ENCODE data around the gene ANXA5.

ANXA5 gene

GRCh38 chr4:121696581-121697461 is at the start of gene ANXA5:
ANXA5 (minus strand) TSS chr4:121696980; CDS start chr4:121696589, 391 bp downstream.
- in situ Hi-C loops (cut with HindIII; ENCODE audit: low sequenced_read_pairs), result no loop called here

- in situ Hi-C loops (cut with HindIII; ENCODE audit: low sequenced_read_pairs), result no loop called here
Observed at GRCh38 chr4:121742794-121743193, 46.0 kb upstream of the ANXA5 start.

- in situ Hi-C loops (cut with HindIII; ENCODE audit: low sequenced_read_pairs), result no loop called here
Observed at GRCh38 chr4:121741751-121742150, 45.0 kb upstream of the ANXA5 start.

- in situ Hi-C loops (cut with HindIII; ENCODE audit: low sequenced_read_pairs), result no loop called here
Observed at GRCh38 chr4:121740796-121741409, 44.1 kb upstream of the ANXA5 start.

GRCh38 chr4:121739575-121739974 is 42.8 kb upstream of the ANXA5 start:
- in situ Hi-C loops (cut with HindIII; ENCODE audit: low sequenced_read_pairs), result loop anchor here (5.0 to 10.0 kb wide), 3 partner anchors 55 to 367 kb away; no protein-coding TSS in a partner anchor

- in situ Hi-C loops (cut with HindIII; ENCODE audit: low sequenced_read_pairs), result loop anchor here (5.0 to 10.0 kb wide), 3 partner anchors 54 to 367 kb away; no protein-coding TSS in a partner anchor
Observed at GRCh38 chr4:121738780-121739535, 42.2 kb upstream of the ANXA5 start.

GRCh38 chr4:121737846-121738554 is 41.2 kb upstream of the ANXA5 start:
- in situ Hi-C loops (cut with HindIII; ENCODE audit: low sequenced_read_pairs), result loop anchor here (5.0 to 10.0 kb wide), 3 partner anchors 53 to 366 kb away; no protein-coding TSS in a partner anchor

GRCh38 chr4:121736735-121737351 is 40.1 kb upstream of the ANXA5 start:
- in situ Hi-C loops (cut with HindIII; ENCODE audit: low sequenced_read_pairs), result loop anchor here (5.0 to 10.0 kb wide), 3 partner anchors 52 to 365 kb away; no protein-coding TSS in a partner anchor

- in situ Hi-C loops (cut with HindIII; ENCODE audit: low sequenced_read_pairs), result loop anchor here (10.0 kb wide), 1 partner anchor 50 kb away; no protein-coding TSS in a partner anchor
Observed at GRCh38 chr4:121734571-121734970, 37.8 kb upstream of the ANXA5 start.

GRCh38 chr4:121733942-121734341 is 37.2 kb upstream of the ANXA5 start:
- in situ Hi-C loops (cut with HindIII; ENCODE audit: low sequenced_read_pairs), result loop anchor here (10.0 kb wide), 1 partner anchor 49 kb away; no protein-coding TSS in a partner anchor

GRCh38 chr4:121729753-121730152 is 33.0 kb upstream of the ANXA5 start:
- in situ Hi-C loops (cut with HindIII; ENCODE audit: low sequenced_read_pairs), result loop anchor here (5.0 to 10.0 kb wide), 2 partner anchors 45 to 53 kb away; no protein-coding TSS in a partner anchor

- in situ Hi-C loops (cut with HindIII; ENCODE audit: low sequenced_read_pairs), result loop anchor here (5.0 kb wide), 1 partner anchor 53 kb away; no protein-coding TSS in a partner anchor
Observed at GRCh38 chr4:121728798-121729226, 32.0 kb upstream of the ANXA5 start.

- in situ Hi-C loops (cut with HindIII; ENCODE audit: low sequenced_read_pairs), result loop anchor here (5.0 kb wide), 1 partner anchor 54 kb away; no protein-coding TSS in a partner anchor
Observed at GRCh38 chr4:121728066-121728465, 31.3 kb upstream of the ANXA5 start.

- in situ Hi-C loops (cut with HindIII; ENCODE audit: low sequenced_read_pairs), result loop anchor here (5.0 kb wide), 1 partner anchor 56 kb away; no protein-coding TSS in a partner anchor
Observed at GRCh38 chr4:121726642-121727268, 30.0 kb upstream of the ANXA5 start.

- in situ Hi-C loops (cut with HindIII; ENCODE audit: low sequenced_read_pairs), result loop anchor here (5.0 kb wide), 1 partner anchor 58 kb away; no protein-coding TSS in a partner anchor
Observed at GRCh38 chr4:121724671-121725070, 27.9 kb upstream of the ANXA5 start.

GRCh38 chr4:121721700-121722099 is 24.9 kb upstream of the ANXA5 start:
- in situ Hi-C loops (cut with HindIII; ENCODE audit: low sequenced_read_pairs), result no loop called here

- in situ Hi-C loops (cut with HindIII; ENCODE audit: low sequenced_read_pairs), result no loop called here
Observed at GRCh38 chr4:121720109-121720508, 23.3 kb upstream of the ANXA5 start.

- in situ Hi-C loops (cut with HindIII; ENCODE audit: low sequenced_read_pairs), result loop anchor here (10.0 kb wide), 2 partner anchors 53 to 97 kb away; no protein-coding TSS in a partner anchor
Observed at GRCh38 chr4:121717680-121718237, 21.0 kb upstream of the ANXA5 start.
